ENCODE results near the gene ADAM17. TPM values are rescaled to one million over a fixed set of nuclear protein-coding genes. Genes with fewer than 3 reads are reported as not detected.

Gene ADAM17
- total and polyA plus RNA-seq, 2 of the 13 experiments (the other 11 are each of a cell fraction or from before 2014, with no cell fraction given), result 6.5 to 33.4 TPM

- in situ Hi-C loops (cut with HindIII; ENCODE audit: extremely low pct_ligation_motif_present, low pct_unique_long_range_greater_than_20kb), result no loop called here
- Histone ChIP-seq H3K9me3 (ENCODE audit: low read length) (no peaks in the 10 kb centered on the region), H3K4me1 (ENCODE audit: insufficient read depth, low read length) (peaks cover 12% of the 10 kb centered on the region), H3K4me2 (ENCODE audit: low read depth, low read length) (no peak overlapping the region), H3K36me3 (replicated peaks in 1 of 2; ENCODE audit: control insufficient read depth in 1 of 2, insufficient read depth in 2 of 2, low read length in 2 of 2) (peaks cover 15 to 45% of the 10 kb centered on the region in 2 experiments), H3K79me2 (ENCODE audit: insufficient read depth, low read length) (no peaks in the 10 kb centered on the region), H2AFZ (ENCODE audit: low read length) (no peak overlapping the region), H3K9ac (ENCODE audit: insufficient read depth, low read depth, low read length) (no peak overlapping the region), H3K4me3 (replicated peaks in 1 of 3; ENCODE audit: insufficient read depth in 1 of 3, low read depth in 2 of 3, low read length in 3 of 3) (no peak overlapping the region), H3K27me3 (ENCODE audit: control insufficient read depth in 1 of 2, insufficient read depth in 2 of 2, low read length in 2 of 2) (no peaks in the 10 kb centered on the region), H4K20me1 (ENCODE audit: insufficient read depth, low read length) (no peaks in the 10 kb centered on the region), H3K27ac (ENCODE audit: extremely low read length, insufficient read depth, low read length) (no peak overlapping the region)
- no peak for DNase-seq (ENCODE audit: low spot score)
- no TSS peak for BruUV-seq (replicated peaks)
- ChIA-PET CTCF (ENCODE audit: low intra/inter-chr PET ratio, low total read pairs) (no interaction called here), POLR2A (no interaction called here)
- TF ChIP-seq, protein P1, sequence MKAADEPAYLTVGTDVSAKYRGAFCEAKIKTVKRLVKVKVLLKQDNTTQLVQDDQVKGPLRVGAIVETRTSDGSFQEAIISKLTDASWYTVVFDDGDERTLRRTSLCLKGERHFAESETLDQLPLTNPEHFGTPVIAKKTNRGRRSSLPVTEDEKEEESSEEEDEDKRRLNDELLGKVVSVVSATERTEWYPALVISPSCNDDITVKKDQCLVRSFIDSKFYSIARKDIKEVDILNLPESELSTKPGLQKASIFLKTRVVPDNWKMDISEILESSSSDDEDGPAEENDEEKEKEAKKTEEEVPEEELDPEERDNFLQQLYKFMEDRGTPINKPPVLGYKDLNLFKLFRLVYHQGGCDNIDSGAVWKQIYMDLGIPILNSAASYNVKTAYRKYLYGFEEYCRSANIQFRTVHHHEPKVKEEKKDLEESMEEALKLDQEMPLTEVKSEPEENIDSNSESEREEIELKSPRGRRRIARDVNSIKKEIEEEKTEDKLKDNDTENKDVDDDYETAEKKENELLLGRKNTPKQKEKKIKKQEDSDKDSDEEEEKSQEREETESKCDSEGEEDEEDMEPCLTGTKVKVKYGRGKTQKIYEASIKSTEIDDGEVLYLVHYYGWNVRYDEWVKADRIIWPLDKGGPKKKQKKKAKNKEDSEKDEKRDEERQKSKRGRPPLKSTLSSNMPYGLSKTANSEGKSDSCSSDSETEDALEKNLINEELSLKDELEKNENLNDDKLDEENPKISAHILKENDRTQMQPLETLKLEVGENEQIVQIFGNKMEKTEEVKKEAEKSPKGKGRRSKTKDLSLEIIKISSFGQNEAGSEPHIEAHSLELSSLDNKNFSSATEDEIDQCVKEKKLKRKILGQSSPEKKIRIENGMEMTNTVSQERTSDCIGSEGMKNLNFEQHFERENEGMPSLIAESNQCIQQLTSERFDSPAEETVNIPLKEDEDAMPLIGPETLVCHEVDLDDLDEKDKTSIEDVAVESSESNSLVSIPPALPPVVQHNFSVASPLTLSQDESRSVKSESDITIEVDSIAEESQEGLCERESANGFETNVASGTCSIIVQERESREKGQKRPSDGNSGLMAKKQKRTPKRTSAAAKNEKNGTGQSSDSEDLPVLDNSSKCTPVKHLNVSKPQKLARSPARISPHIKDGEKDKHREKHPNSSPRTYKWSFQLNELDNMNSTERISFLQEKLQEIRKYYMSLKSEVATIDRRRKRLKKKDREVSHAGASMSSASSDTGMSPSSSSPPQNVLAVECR (CRISPR knock-in tag; IDR thresholded peaks at IDR 0.05; ENCODE audit: borderline replicate concordance), result no peak
- no peak for TF ChIP-seq BRCA1 (CRISPR knock-in tag; IDR thresholded peaks at IDR 0.05)
- TF ChIP-seq, protein P2, sequence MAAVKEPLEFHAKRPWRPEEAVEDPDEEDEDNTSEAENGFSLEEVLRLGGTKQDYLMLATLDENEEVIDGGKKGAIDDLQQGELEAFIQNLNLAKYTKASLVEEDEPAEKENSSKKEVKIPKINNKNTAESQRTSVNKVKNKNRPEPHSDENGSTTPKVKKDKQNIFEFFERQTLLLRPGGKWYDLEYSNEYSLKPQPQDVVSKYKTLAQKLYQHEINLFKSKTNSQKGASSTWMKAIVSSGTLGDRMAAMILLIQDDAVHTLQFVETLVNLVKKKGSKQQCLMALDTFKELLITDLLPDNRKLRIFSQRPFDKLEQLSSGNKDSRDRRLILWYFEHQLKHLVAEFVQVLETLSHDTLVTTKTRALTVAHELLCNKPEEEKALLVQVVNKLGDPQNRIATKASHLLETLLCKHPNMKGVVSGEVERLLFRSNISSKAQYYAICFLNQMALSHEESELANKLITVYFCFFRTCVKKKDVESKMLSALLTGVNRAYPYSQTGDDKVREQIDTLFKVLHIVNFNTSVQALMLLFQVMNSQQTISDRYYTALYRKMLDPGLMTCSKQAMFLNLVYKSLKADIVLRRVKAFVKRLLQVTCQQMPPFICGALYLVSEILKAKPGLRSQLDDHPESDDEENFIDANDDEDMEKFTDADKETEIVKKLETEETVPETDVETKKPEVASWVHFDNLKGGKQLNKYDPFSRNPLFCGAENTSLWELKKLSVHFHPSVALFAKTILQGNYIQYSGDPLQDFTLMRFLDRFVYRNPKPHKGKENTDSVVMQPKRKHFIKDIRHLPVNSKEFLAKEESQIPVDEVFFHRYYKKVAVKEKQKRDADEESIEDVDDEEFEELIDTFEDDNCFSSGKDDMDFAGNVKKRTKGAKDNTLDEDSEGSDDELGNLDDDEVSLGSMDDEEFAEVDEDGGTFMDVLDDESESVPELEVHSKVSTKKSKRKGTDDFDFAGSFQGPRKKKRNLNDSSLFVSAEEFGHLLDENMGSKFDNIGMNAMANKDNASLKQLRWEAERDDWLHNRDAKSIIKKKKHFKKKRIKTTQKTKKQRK (IDR thresholded peaks at IDR 0.05; ENCODE audit: low read length), result no peak
- TF ChIP-seq SMAD3 (CRISPR knock-in tag; IDR thresholded peaks at IDR 0.05), result no peak
- no peak for TF ChIP-seq ZMAT3 (CRISPR knock-in tag; conservative IDR thresholded peaks at IDR 0.05)
- no peak for TF ChIP-seq ZNF83 (CRISPR knock-in tag; IDR thresholded peaks at IDR 0.05; ENCODE audit: borderline replicate concordance)
- no peak for TF ChIP-seq MATR3 (CRISPR knock-in tag; IDR thresholded peaks at IDR 0.05)
- TF ChIP-seq ISL2 (CRISPR knock-in tag; IDR thresholded peaks at IDR 0.05), result no peak
- TF ChIP-seq U2AF2 (IDR thresholded peaks at IDR 0.05; ENCODE audit: low read depth, low read length), result no peak
- no peak for TF ChIP-seq SRSF1 (optimal IDR thresholded peaks at IDR 0.05; ENCODE audit: low read depth, low read length)
- TF ChIP-seq ZNF878 (CRISPR knock-in tag; IDR thresholded peaks at IDR 0.05), result no peak
- no peak for TF ChIP-seq ZBTB49 (CRISPR knock-in tag; IDR thresholded peaks at IDR 0.05; ENCODE audit: borderline replicate concordance)
- intact Hi-C loops (cut with micrococcal nuclease; ENCODE audit: unreplicated experiment), result no loop called here
- ATAC-seq, result no peak
- WGBS (ENCODE audit: low lambda C conversion rate), result 96% methylated on average over 2 of the region's 2 CpGs
- FAIRE-seq, result no peak
These were observed 30.4 kb downstream of the ADAM17 start for GRCh38 chr2:9525266-9525665.
